Lung (tissue), 12 donors: ENCODE results near the gene TMEM253. TPM values are rescaled to one million over a fixed set of nuclear protein-coding genes. Genes with fewer than 3 reads are reported as not detected.

Experiments used
- ATAC-seq: fragments of 200-7000 bp; cut with Tn5 transposase; one replicate; pipeline ENCODE4 v1.9.1; 2020; ENCODE audit warnings: moderate number of reproducible peaks; ENCODE audit not compliant: insufficient read depth, low FRiP score
- DNase-seq, 3 donors: peaks; one replicate each; pipeline ENCODE4 v3.0.0-alpha.2; 2013 to 2017
- H3K27ac ChIP-seq, 2 donors: one replicate each; pipeline ENCODE4 v1.5.1; 2013; ENCODE audit warnings: mild to moderate bottlenecking in 2 of 2, moderate library complexity in 2 of 2, control low read depth in 1 of 2, inconsistent platforms in 1 of 2, low read depth in 1 of 2, low read length in 1 of 2
- H3K27me3 ChIP-seq, 3 donors: one replicate each; pipeline ENCODE4 v1.5.1; 2013; ENCODE audit warnings: low read length in 2 of 3; ENCODE audit not compliant: control insufficient read depth in 3 of 3, insufficient read depth in 3 of 3
- H3K36me3 ChIP-seq, 4 donors: one replicate each; pipeline ENCODE4 v1.5.1; 2013; ENCODE audit warnings: low read length in 4 of 4, mild to moderate bottlenecking in 1 of 4, moderate library complexity in 1 of 4; ENCODE audit not compliant: control insufficient read depth in 4 of 4, insufficient read depth in 4 of 4
- H3K4me1 ChIP-seq, 5 donors: one replicate each; pipeline ENCODE4 v1.5.1; 2013; ENCODE audit warnings: low read length in 5 of 5, mild to moderate bottlenecking in 2 of 5, moderate library complexity in 1 of 5; ENCODE audit not compliant: control insufficient read depth in 5 of 5, insufficient read depth in 5 of 5
- H3K4me3 ChIP-seq: one replicate; pipeline ENCODE4 v1.5.1; 2013; ENCODE audit warnings: mild to moderate bottlenecking, control low read depth, moderate library complexity
- H3K9ac ChIP-seq, 2 donors: one replicate each; pipeline ENCODE4 v1.5.1; 2013; ENCODE audit warnings: low read length in 2 of 2, control low read depth in 1 of 2; ENCODE audit not compliant: insufficient read depth in 1 of 2
- H3K9me3 ChIP-seq, 4 donors: one replicate each; pipeline ENCODE4 v1.5.1; 2013; ENCODE audit warnings: low read length in 3 of 4, mild to moderate bottlenecking in 1 of 4, moderate library complexity in 1 of 4; ENCODE audit not compliant: control insufficient read depth in 4 of 4, insufficient read depth in 3 of 4
- CTCF ChIP-seq: IDR thresholded peaks from 2 replicates; pipeline ENCODE4 v1.5.1; 2012; ENCODE audit warnings: mild to moderate bottlenecking; ENCODE audit errors: control extremely low read depth, extremely low read depth
- WGBS, 2 donors: extraction: QIAGEN DNeasy Blood & Tissue Kit; methylation state at CpG; one replicate each; pipeline ENCODE4 v1.1.7; 2013; 5-methylcytosine and 5-hydroxymethylcytosine counted together
- polyA plus RNA-seq, 2 donors: library from polyadenylated mRNA; stranded (reverse); fragments of 200-250 nt; gene quantifications; one replicate each; pipeline ENCODE4 v1.2.1, GENCODE V29; 2013
- total RNA-seq, 2 donors: library from RNA; depleted of rRNA in 1 of 2; stranded (reverse); fragments of >200 nt in 1 of 2; gene quantifications; one replicate each; pipeline ENCODE4 v1.2.1, GENCODE V29; 2014 to 2021
- donor health status: control.
- donor health status: control.
- donor health status: Bipolar disorder and iron deficiency.
- donor health status: healthy.
- donor health status: DM: yes; HTN: yes; CAD: no.

Gene TMEM253
- total and polyA plus RNA-seq, 4 donors, result 0.20 to 0.52 (median 0.34) TPM

GRCh38 chr14:21113369-21113768 lies 12.5 kb downstream of the TMEM253 start:
- Histone ChIP-seq H3K4me1 (no peaks in the 10 kb centered on the region), H3K4me3 (no peak overlapping the region), H3K36me3 (no peaks in the 10 kb centered on the region), H3K27me3 (no peaks in the 10 kb centered on the region), H3K9me3 (no peaks in the 10 kb centered on the region), H3K9ac (no peak overlapping the region), H3K27ac (no peak overlapping the region)
- no peak for ATAC-seq
- DNase-seq, result no peak
- 96 to 100% methylated on average over 2 of the region's 2 CpGs for WGBS, 2 donors
- no peak for TF ChIP-seq CTCF

- no peak for TF ChIP-seq CTCF
- no peaks in the 10 kb centered on the region for H3K9me3 ChIP-seq
- ATAC-seq (no peak), DNase-seq (no peak)
- H3K27ac ChIP-seq, result no peak overlapping the region
- 95 to 98% methylated on average over 3 of the region's 3 CpGs for WGBS, 2 donors
- no peaks in the 10 kb centered on the region for H3K4me1 ChIP-seq
- H3K4me3 ChIP-seq, result no peak overlapping the region
- H3K27me3 ChIP-seq, result no peaks in the 10 kb centered on the region
- no peak overlapping the region for H3K9ac ChIP-seq
- no peaks in the 10 kb centered on the region for H3K36me3 ChIP-seq
Observed at GRCh38 chr14:21118933-21119332, 18.1 kb downstream of the TMEM253 start.

GRCh38 chr14:21120686-21121085 lies 19.8 kb downstream of the TMEM253 start:
- DNase-seq, result no peak
- no peak for ATAC-seq
- no peaks in the 10 kb centered on the region for H3K36me3 ChIP-seq
- no peaks in the 10 kb centered on the region for H3K9me3 ChIP-seq
- H3K4me3 ChIP-seq, result no peak overlapping the region
- no peak overlapping the region for H3K27ac ChIP-seq
- no peak for TF ChIP-seq CTCF
- no peaks in the 10 kb centered on the region for H3K27me3 ChIP-seq
- no peaks in the 10 kb centered on the region for H3K4me1 ChIP-seq
- no peak overlapping the region for H3K9ac ChIP-seq
- WGBS, 2 donors, result 52 to 69% methylated on average over 6 of the region's 6 CpGs

GRCh38 chr14:21121122-21121521 lies 20.3 kb downstream of the TMEM253 start:
- WGBS, 2 donors, result 69 to 80% methylated on average over 1 of the region's 1 CpG
- Histone ChIP-seq H3K36me3 (no peaks in the 10 kb centered on the region), H3K27ac (no peak overlapping the region), H3K4me3 (no peak overlapping the region), H3K4me1 (no peaks in the 10 kb centered on the region), H3K9me3 (peaks cover 0 to 2% (median 0%) of the 10 kb centered on the region in 4 donors), H3K27me3 (no peaks in the 10 kb centered on the region), H3K9ac (no peak overlapping the region)
- TF ChIP-seq CTCF, result no peak
- ATAC-seq, result no peak
- no peak for DNase-seq
